Measurements from ENCODE around the gene ICAM4. TPM values are rescaled to one million over a fixed set of nuclear protein-coding genes. Genes with fewer than 3 reads are reported as not detected.

ICAM4 gene
- total and polyA plus RNA-seq, 2 of the 13 experiments (the other 11 are each of a cell fraction or from before 2014, with no cell fraction given), result 2.9 to 4.0 TPM

- no peak for ATAC-seq
- Histone ChIP-seq H3K4me2 (ENCODE audit: low read depth, low read length) (no peak overlapping the region), H3K9me3 (ENCODE audit: low read length) (no peaks in the 10 kb centered on the region), H3K27me3 (ENCODE audit: control insufficient read depth in 1 of 2, insufficient read depth in 2 of 2, low read length in 2 of 2) (no peaks in the 10 kb centered on the region; a peak in 1 of 5 replicates), H3K36me3 (replicated peaks in 1 of 2; ENCODE audit: control insufficient read depth in 1 of 2, insufficient read depth in 2 of 2, low read length in 2 of 2) (peaks cover 29 to 61% of the 10 kb centered on the region in 2 experiments), H3K79me2 (ENCODE audit: insufficient read depth, low read length) (peaks cover 5% of the 10 kb centered on the region), H3K9ac (ENCODE audit: insufficient read depth, low read depth, low read length) (no peak overlapping the region), H3K27ac (ENCODE audit: extremely low read length, insufficient read depth, low read length) (no peak overlapping the region), H4K20me1 (ENCODE audit: insufficient read depth, low read length) (no peaks in the 10 kb centered on the region; the same call in 1 of the 2 replicates), H3K4me3 (replicated peaks in 1 of 3; ENCODE audit: insufficient read depth in 1 of 3, low read depth in 2 of 3, low read length in 3 of 3) (no peak overlapping the region), H2AFZ (ENCODE audit: low read length) (no peak overlapping the region), H3K4me1 (ENCODE audit: insufficient read depth, low read length) (peaks cover 17% of the 10 kb centered on the region)
- ChIA-PET CTCF (ENCODE audit: low intra/inter-chr PET ratio, low total read pairs) (no interaction called here), POLR2A (interaction anchor here (5.1 kb wide), 1 partner anchor 15 kb away, joined by 24 read pairs; the partner anchor contains the start of gene RAVER1)
- intact Hi-C loops (cut with micrococcal nuclease; ENCODE audit: unreplicated experiment), result no loop called here
- FAIRE-seq, result no peak
- BruUV-seq (replicated peaks), result no TSS peak
- in situ Hi-C loops (cut with HindIII; ENCODE audit: extremely low pct_ligation_motif_present, low pct_unique_long_range_greater_than_20kb), result no loop called here
- WGBS (ENCODE audit: low lambda C conversion rate), result 93% methylated on average over 13 of the region's 13 CpGs
- no peak for DNase-seq (ENCODE audit: low spot score)
- no peak for TF ChIP-seq PCBP1 (IDR thresholded peaks at IDR 0.05; ENCODE audit: borderline replicate concordance, low read depth, low read length)
- TF ChIP-seq ZSCAN31 (CRISPR knock-in tag; IDR thresholded peaks at IDR 0.05; ENCODE audit: low read depth), result no peak
- no peak for TF ChIP-seq ZKSCAN8 (CRISPR knock-in tag; IDR thresholded peaks at IDR 0.05; ENCODE audit: borderline replicate concordance)
- TF ChIP-seq ERF (CRISPR knock-in tag; IDR thresholded peaks at IDR 0.05), result no peak
- no peak for TF ChIP-seq EEA1 (CRISPR knock-in tag; IDR thresholded peaks at IDR 0.05; ENCODE audit: borderline replicate concordance)
- TF ChIP-seq ZNF512B (CRISPR knock-in tag; IDR thresholded peaks at IDR 0.05; ENCODE audit: borderline replicate concordance), result no peak
- no peak for TF ChIP-seq SMYD3 (CRISPR knock-in tag; IDR thresholded peaks at IDR 0.05)
- TF ChIP-seq ZNF530 (CRISPR knock-in tag; IDR thresholded peaks at IDR 0.05; ENCODE audit: low read depth), result no peak
- TF ChIP-seq HNRNPLL (IDR thresholded peaks at IDR 0.05; ENCODE audit: low read depth, low read length, poor library complexity, severe bottlenecking), result no peak
- no peak for TF ChIP-seq PRDM15 (CRISPR knock-in tag; IDR thresholded peaks at IDR 0.05)
- no peak for TF ChIP-seq ATAD3A (CRISPR knock-in tag; IDR thresholded peaks at IDR 0.05)
- no peak for TF ChIP-seq BRCA1 (CRISPR knock-in tag; IDR thresholded peaks at IDR 0.05)
These were observed 32.3 kb downstream of the ICAM4 start for GRCh38 chr19:10318807-10319682.
